Measurements from ENCODE around the gene SHANK2.

Gene SHANK2

GRCh38 chr11:71202598-71202944, 49.8 kb downstream of the SHANK2 start:
- DNase-seq (ENCODE audit: low read depth, low spot score), result no peak
